ENCODE measurements around the gene PUM2. TPM values are rescaled to one million over a fixed set of nuclear protein-coding genes. Genes with fewer than 3 reads are reported as not detected.

The PUM2 gene
- total RNA-seq, 4 donors from 2014 or later = 62.0 to 78.2 (median 73.5) TPM

DNA sequence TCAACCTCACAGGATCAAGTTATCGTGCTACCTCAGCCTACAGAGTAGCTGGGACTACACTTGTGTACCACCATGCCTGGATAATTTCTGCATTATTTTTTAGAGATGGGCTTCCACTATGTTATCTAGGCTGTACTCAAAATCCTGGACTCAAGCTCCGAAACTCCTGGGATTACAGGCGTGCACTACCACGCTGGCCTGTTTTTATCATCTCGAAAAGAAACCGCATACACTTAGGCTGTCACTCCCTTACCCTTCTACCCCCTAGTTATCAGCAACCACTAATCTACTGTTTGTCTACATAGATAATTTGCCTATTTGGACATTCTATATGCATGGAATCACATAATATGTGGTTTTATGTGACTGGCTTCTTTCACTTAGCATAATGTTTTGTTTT, 8.5 kb upstream of the PUM2 start:
- no peak overlapping the region for H3K4me3 ChIP-seq
- no peaks in the 10 kb centered on the region for H3K27me3 ChIP-seq
- TF ChIP-seq POLR2A (IDR thresholded peaks at IDR 0.05) = no peak
- no peak for TF ChIP-seq CTCF (IDR thresholded peaks at IDR 0.05)
- no peak for TF ChIP-seq EP300 (IDR thresholded peaks at IDR 0.05)
- H3K36me3 ChIP-seq = no peaks in the 10 kb centered on the region
- no peak for DNase-seq (ENCODE audit: low spot score in 2 of 2)
- 95 to 97% methylated on average over 6 of the region's 6 CpGs for WGBS, 2 donors
- no peaks in the 10 kb centered on the region for H3K9me3 ChIP-seq
- no peaks in the 10 kb centered on the region for H3K4me1 ChIP-seq
- H3K27ac ChIP-seq = no peak overlapping the region

- H3K27me3 ChIP-seq = no peaks in the 10 kb centered on the region
- no peaks in the 10 kb centered on the region for H3K36me3 ChIP-seq
- H3K4me1 ChIP-seq = peaks cover 0 to 2% (median 0%) of the 10 kb centered on the region in 4 donors
- no peaks in the 10 kb centered on the region for H3K9me3 ChIP-seq
- 85 to 86% methylated on average over 13 of the region's 13 CpGs for WGBS, 2 donors
- TF ChIP-seq POLR2A (IDR thresholded peaks at IDR 0.05) (no peak), CTCF (IDR thresholded peaks at IDR 0.05) (no peak), EP300 (IDR thresholded peaks at IDR 0.05) (no peak)
- no peak for DNase-seq (ENCODE audit: low spot score in 2 of 2)
- H3K27ac ChIP-seq = no peak overlapping the region
- no peak overlapping the region for H3K4me3 ChIP-seq
These were observed 7.2 kb upstream of the PUM2 start for GRCh38 chr2:20357638-20358389.

DNA sequence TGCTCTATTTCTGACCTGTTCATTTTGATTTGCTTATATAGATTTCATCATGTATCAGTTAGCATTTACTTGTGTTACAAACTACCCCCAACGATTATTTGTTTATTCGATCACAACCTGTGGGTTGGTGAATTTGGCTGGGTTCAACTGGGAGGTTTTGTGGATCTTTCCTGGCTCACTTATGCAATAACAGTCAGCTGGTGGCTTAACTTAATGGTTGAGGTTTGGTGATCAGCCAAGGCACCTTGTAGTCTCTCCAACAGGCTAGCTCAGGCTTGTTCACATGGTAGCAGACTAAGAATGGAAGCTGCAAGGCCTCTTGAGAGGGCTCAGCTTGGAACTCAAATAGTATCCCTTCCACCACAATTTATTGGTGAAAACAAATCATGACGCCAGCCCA, 5.4 kb upstream of the PUM2 start:
- WGBS, 2 donors = 76 to 82% methylated on average over 3 of the region's 3 CpGs
- DNase-seq (ENCODE audit: low spot score in 2 of 2) = no peak
- Histone ChIP-seq H3K4me1 (peaks cover 0 to 18% (median 4%) of the 10 kb centered on the region in 4 donors), H3K27ac (no peak overlapping the region), H3K4me3 (no peak overlapping the region), H3K27me3 (no peaks in the 10 kb centered on the region), H3K9me3 (no peaks in the 10 kb centered on the region), H3K36me3 (no peaks in the 10 kb centered on the region)
- TF ChIP-seq POLR2A (IDR thresholded peaks at IDR 0.05) = no peak
- no peak for TF ChIP-seq CTCF (IDR thresholded peaks at IDR 0.05)
- TF ChIP-seq EP300 (IDR thresholded peaks at IDR 0.05) = no peak

DNA sequence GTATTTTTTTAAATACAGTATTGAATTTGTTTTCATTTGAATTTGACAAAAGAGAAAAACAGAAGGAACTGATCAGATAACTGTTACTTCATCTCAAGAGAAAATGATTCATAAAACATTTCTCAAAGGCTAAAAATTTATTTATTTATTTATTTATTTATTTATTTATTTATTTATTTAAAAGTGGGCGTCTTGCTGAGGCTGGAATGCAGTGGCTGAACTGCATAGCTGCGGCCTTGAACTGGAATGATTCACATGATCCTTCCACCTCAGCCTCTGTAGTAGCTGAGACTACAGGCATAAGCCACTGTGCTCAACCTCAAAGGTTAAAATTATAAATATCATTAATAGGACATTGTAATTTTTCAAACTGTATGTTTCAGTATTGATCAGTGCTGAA, 4.5 kb upstream of the PUM2 start:
- TF ChIP-seq POLR2A (IDR thresholded peaks at IDR 0.05) = no peak
- Histone ChIP-seq H3K36me3 (no peaks in the 10 kb centered on the region), H3K27me3 (no peaks in the 10 kb centered on the region), H3K27ac (no peak overlapping the region), H3K4me1 (peaks cover 0 to 18% (median 4%) of the 10 kb centered on the region in 4 donors), H3K9me3 (no peaks in the 10 kb centered on the region), H3K4me3 (no peak overlapping the region)
- WGBS, 2 donors = 66 to 73% methylated on average over 2 of the region's 2 CpGs
- DNase-seq (ENCODE audit: low spot score in 2 of 2) = no peak

GRCh38 chr2:20353241-20353992, 2.8 kb upstream of the PUM2 start:
- Histone ChIP-seq H3K4me3 (no peak overlapping the region), H3K36me3 (no peaks in the 10 kb centered on the region), H3K9me3 (no peaks in the 10 kb centered on the region), H3K27ac (no peak overlapping the region), H3K27me3 (no peaks in the 10 kb centered on the region), H3K4me1 (peaks cover 0 to 27% (median 14%) of the 10 kb centered on the region in 4 donors)
- DNase-seq (ENCODE audit: low spot score in 2 of 2) = no peak
- 80% methylated on average over 9 of the region's 9 CpGs for WGBS, 2 donors
- TF ChIP-seq CTCF (IDR thresholded peaks at IDR 0.05) (no peak), POLR2A (IDR thresholded peaks at IDR 0.05) (no peak), EP300 (IDR thresholded peaks at IDR 0.05) (no peak)

Measured in tibial nerve (tissue), 4 donors.